HUDEP-2 (cell line): ENCODE measurements around the gene PTPRR.
"Not testable (repeated sequence)": the region's sequence is repeated elsewhere in the genome, so short reads cannot be mapped to it uniquely, and the experiment has no call there.

Experiments used
- DNase-seq, 76 experiments: peaks; one replicate each; lab custom pipeline; 2025; ENCODE audit not compliant: unreplicated experiment in 76 of 76; lab: John Stamatoyannopoulos, UW

PTPRR gene

GRCh38 chr12:70752327-70752726 is 168.2 kb downstream of the PTPRR start:
- no peak for DNase-seq

- no peak for DNase-seq
Observed at GRCh38 chr12:70749931-70750330, 170.6 kb downstream of the PTPRR start.

- DNase-seq: no peak
Observed at GRCh38 chr12:70748809-70749208, 171.7 kb downstream of the PTPRR start.

GRCh38 chr12:70747445-70748260 is 172.9 kb downstream of the PTPRR start:
- DNase-seq: no peak

- no peak for DNase-seq
Observed at GRCh38 chr12:70745048-70745447, 175.5 kb downstream of the PTPRR start.

GRCh38 chr12:70744178-70744577 is 176.4 kb downstream of the PTPRR start:
- DNase-seq: no peak

GRCh38 chr12:70741256-70741655 is 179.3 kb downstream of the PTPRR start:
- DNase-seq: no peak

GRCh38 chr12:70739756-70740155 is 180.8 kb downstream of the PTPRR start:
- DNase-seq: no peak

GRCh38 chr12:70736351-70737133 is 184.0 kb downstream of the PTPRR start:
- no peak for DNase-seq

- DNase-seq: not testable (repeated sequence)
Observed at GRCh38 chr12:70735197-70735596, 185.3 kb downstream of the PTPRR start.

GRCh38 chr12:70733385-70733784 is 187.2 kb downstream of the PTPRR start:
- DNase-seq: peak in 25 of 76 experiments; percentile 2 to 56 (median 22)

- DNase-seq: no peak
Observed at GRCh38 chr12:70732287-70732686, 188.3 kb downstream of the PTPRR start.

- DNase-seq: no peak
Observed at GRCh38 chr12:70730675-70731180, 189.8 kb downstream of the PTPRR start.

GRCh38 chr12:70724444-70724843 is 196.1 kb downstream of the PTPRR start:
- peak in 8 of 76 experiments; percentile 1 to 38 (median 6) for DNase-seq

- peak in 1 of 76 experiments; percentile 15 for DNase-seq
Observed at GRCh38 chr12:70722584-70723343, 197.8 kb downstream of the PTPRR start.

GRCh38 chr12:70721656-70722357 is 198.7 kb downstream of the PTPRR start:
- DNase-seq: no peak

- DNase-seq: no peak
Observed at GRCh38 chr12:70721216-70721615, 199.3 kb downstream of the PTPRR start.

- DNase-seq: peak in 14 of 76 experiments; percentile 2 to 38 (median 10)
Observed at GRCh38 chr12:70719672-70720420, 200.7 kb downstream of the PTPRR start.

GRCh38 chr12:70719071-70719470 is 201.5 kb downstream of the PTPRR start:
- DNase-seq: no peak
